ENCODE data around the gene PER1.
A peak's percentile ranks its signal among the peaks of the same experiment; 100 is the strongest.
"Not testable (repeated sequence)": the region's sequence is repeated elsewhere in the genome, so short reads cannot be mapped to it uniquely, and the experiment has no call there.

The PER1 gene

GRCh38 chr17:8170186-8170585 is 18.0 kb upstream of the PER1 start:
- not testable (repeated sequence) for DNase-seq

- no peak for DNase-seq
Measured at GRCh38 chr17:8167526-8167925, 15.3 kb upstream of the PER1 start.

- DNase-seq, result no peak
Measured at GRCh38 chr17:8166731-8167130, 14.5 kb upstream of the PER1 start.

GRCh38 chr17:8164815-8165131 is 12.6 kb upstream of the PER1 start:
- DNase-seq, result no peak

GRCh38 chr17:8163978-8164814 is 12.0 kb upstream of the PER1 start:
- DNase-seq, result peak; percentile 86

- DNase-seq, result peak; percentile 38
Measured at GRCh38 chr17:8162997-8163977, 11.1 kb upstream of the PER1 start.

GRCh38 chr17:8162233-8162996 is 10.2 kb upstream of the PER1 start, which contains the start of gene VAMP2:
Gene VAMP2 (minus strand): TSS chr17:8162948. CDS start chr17:8162879, 69 bp downstream.
- peak; percentile 84 for DNase-seq

- DNase-seq, result no peak
Measured at GRCh38 chr17:8161289-8162232, 9.4 kb upstream of the PER1 start.

- peak; percentile 41 for DNase-seq
Measured at GRCh38 chr17:8160741-8161221, 8.6 kb upstream of the PER1 start.

- no peak for DNase-seq
Measured at GRCh38 chr17:8160224-8160577, 8.0 kb upstream of the PER1 start.

GRCh38 chr17:8159459-8160223 is 7.4 kb upstream of the PER1 start:
- no peak for DNase-seq

- DNase-seq, result no peak
Measured at GRCh38 chr17:8159032-8159400, 6.8 kb upstream of the PER1 start.

GRCh38 chr17:8158267-8159031 is 6.2 kb upstream of the PER1 start:
- peak; percentile 93 for DNase-seq

- peak; percentile 100 for DNase-seq
Measured at GRCh38 chr17:8156246-8156992, 4.2 kb upstream of the PER1 start.

GRCh38 chr17:8155996-8156245 is 3.7 kb upstream of the PER1 start:
- DNase-seq, result no peak

GRCh38 chr17:8155231-8155995 is 3.2 kb upstream of the PER1 start:
- DNase-seq, result no peak

- no peak for DNase-seq
Measured at GRCh38 chr17:8154608-8155155, 2.5 kb upstream of the PER1 start.

- DNase-seq, result peak; percentile 93
Measured at GRCh38 chr17:8153957-8154607, 1.9 kb upstream of the PER1 start.

Measured in activated CD4-positive, alpha-beta T cell treated with anti-CD3 and anti-CD28 coated beads for 48 hours (primary cell).